Measurements from ENCODE around the gene SULT1C2. TPM values are rescaled to one million over a fixed set of nuclear protein-coding genes. Genes with fewer than 3 reads are reported as not detected.

SULT1C2 gene
- total and polyA plus RNA-seq, 2 of the 13 experiments (the other 11 are each of a cell fraction or from before 2014, with no cell fraction given): 4.0 to 6.2 TPM

DNA sequence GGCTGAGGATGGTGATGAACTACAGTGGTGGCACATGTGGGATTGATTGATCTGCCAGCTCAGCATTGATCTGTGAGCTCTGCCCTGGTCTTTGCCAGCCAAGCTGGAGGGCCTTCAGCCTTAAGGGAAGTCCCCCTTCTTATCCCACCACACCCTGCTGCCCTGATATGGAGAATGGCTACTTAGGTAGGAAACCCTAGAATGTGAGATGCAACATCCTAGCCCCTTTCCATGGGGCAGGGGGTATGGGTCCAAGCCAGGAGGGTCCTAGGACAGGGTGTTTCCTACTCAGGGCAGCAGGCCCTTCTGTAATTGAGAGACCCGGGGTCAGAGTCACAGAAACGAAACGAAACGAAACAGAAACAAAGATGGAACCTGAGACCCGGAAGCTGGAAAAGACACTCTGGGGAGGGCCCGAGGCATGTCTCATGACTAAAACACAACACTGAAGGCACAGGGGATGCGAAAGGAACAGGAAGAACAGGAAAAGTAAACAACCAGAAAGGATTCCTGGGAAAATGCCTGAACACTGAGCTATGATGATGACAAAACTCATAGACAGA is 16.9 kb upstream of the SULT1C2 start (continued):
- TF ChIP-seq, protein P1, sequence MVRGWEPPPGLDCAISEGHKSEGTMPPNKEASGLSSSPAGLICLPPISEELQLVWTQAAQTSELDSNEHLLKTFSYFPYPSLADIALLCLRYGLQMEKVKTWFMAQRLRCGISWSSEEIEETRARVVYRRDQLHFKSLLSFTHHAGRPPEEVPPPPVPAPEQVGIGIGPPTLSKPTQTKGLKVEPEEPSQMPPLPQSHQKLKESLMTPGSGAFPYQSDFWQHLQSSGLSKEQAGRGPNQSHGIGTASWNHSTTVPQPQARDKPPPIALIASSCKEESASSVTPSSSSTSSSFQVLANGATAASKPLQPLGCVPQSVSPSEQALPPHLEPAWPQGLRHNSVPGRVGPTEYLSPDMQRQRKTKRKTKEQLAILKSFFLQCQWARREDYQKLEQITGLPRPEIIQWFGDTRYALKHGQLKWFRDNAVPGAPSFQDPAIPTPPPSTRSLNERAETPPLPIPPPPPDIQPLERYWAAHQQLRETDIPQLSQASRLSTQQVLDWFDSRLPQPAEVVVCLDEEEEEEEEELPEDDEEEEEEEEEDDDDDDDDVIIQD (CRISPR knock-in tag; IDR thresholded peaks at IDR 0.05; ENCODE audit: low read depth): peak; percentile 75; the same call in 1 of the 2 replicates
- TF ChIP-seq, protein P2, sequence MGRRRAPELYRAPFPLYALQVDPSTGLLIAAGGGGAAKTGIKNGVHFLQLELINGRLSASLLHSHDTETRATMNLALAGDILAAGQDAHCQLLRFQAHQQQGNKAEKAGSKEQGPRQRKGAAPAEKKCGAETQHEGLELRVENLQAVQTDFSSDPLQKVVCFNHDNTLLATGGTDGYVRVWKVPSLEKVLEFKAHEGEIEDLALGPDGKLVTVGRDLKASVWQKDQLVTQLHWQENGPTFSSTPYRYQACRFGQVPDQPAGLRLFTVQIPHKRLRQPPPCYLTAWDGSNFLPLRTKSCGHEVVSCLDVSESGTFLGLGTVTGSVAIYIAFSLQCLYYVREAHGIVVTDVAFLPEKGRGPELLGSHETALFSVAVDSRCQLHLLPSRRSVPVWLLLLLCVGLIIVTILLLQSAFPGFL (CRISPR knock-in tag; IDR thresholded peaks at IDR 0.05): no peak
- no peak for TF ChIP-seq ZSCAN20 (CRISPR knock-in tag; IDR thresholded peaks at IDR 0.05; ENCODE audit: borderline replicate concordance)
- no peak for TF ChIP-seq U2AF2 (IDR thresholded peaks at IDR 0.05; ENCODE audit: low read depth, low read length)
- TF ChIP-seq JARID2 (CRISPR knock-in tag; IDR thresholded peaks at IDR 0.05; ENCODE audit: insufficient replicate concordance): no peak
- no peak for TF ChIP-seq HOXA3 (CRISPR knock-in tag; IDR thresholded peaks at IDR 0.05)
- TF ChIP-seq ZNF839 (CRISPR knock-in tag; IDR thresholded peaks at IDR 0.05; ENCODE audit: borderline replicate concordance): no peak
- no peak for TF ChIP-seq ZNF747 (CRISPR knock-in tag; IDR thresholded peaks at IDR 0.05; ENCODE audit: borderline replicate concordance)
- no peak for TF ChIP-seq NFRKB (IDR thresholded peaks at IDR 0.05)
- TF ChIP-seq YEATS4 (CRISPR knock-in tag; IDR thresholded peaks at IDR 0.05; ENCODE audit: borderline replicate concordance): no peak
- TF ChIP-seq, protein P3, sequence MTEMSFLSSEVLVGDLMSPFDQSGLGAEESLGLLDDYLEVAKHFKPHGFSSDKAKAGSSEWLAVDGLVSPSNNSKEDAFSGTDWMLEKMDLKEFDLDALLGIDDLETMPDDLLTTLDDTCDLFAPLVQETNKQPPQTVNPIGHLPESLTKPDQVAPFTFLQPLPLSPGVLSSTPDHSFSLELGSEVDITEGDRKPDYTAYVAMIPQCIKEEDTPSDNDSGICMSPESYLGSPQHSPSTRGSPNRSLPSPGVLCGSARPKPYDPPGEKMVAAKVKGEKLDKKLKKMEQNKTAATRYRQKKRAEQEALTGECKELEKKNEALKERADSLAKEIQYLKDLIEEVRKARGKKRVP (CRISPR knock-in tag; IDR thresholded peaks at IDR 0.05): peak in 1 of 2 experiments; percentile 31; a peak in 1 of 4 replicates
- TF ChIP-seq NCOR1 (IDR thresholded peaks at IDR 0.05; ENCODE audit: borderline replicate concordance, low read length): no peak
- TF ChIP-seq NFKBIZ (CRISPR knock-in tag; IDR thresholded peaks at IDR 0.05): no peak
- TF ChIP-seq ZEB1 (IDR thresholded peaks at IDR 0.05; ENCODE audit: insufficient replicate concordance, low read depth): no peak
- TF ChIP-seq ZNF768 (CRISPR knock-in tag; IDR thresholded peaks at IDR 0.05): no peak
- no peak for TF ChIP-seq SMAD1 (CRISPR knock-in tag; IDR thresholded peaks at IDR 0.05; ENCODE audit: borderline replicate concordance, low read depth)
- TF ChIP-seq ZNF337 (CRISPR knock-in tag; IDR thresholded peaks at IDR 0.05; ENCODE audit: borderline replicate concordance, low read depth): 0 out of 2 replicates have a peak, but pooled peaks have one; percentile 60
- TF ChIP-seq ZNF660 (CRISPR knock-in tag; IDR thresholded peaks at IDR 0.05; ENCODE audit: borderline replicate concordance, low read depth): no peak
- TF ChIP-seq ZNF550 (CRISPR knock-in tag; IDR thresholded peaks at IDR 0.05; ENCODE audit: borderline replicate concordance): no peak
- no peak for TF ChIP-seq ZNF317 (CRISPR knock-in tag; IDR thresholded peaks at IDR 0.05)
- TF ChIP-seq, protein P4, sequence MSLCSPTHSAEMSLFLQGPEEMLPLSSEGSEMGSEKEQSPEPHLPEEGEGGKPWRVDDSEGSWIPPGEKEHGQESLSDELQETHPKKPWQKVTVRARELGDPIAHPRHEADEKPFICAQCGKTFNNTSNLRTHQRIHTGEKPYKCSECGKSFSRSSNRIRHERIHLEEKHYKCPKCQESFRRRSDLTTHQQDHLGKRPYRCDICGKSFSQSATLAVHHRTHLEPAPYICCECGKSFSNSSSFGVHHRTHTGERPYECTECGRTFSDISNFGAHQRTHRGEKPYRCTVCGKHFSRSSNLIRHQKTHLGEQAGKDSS (CRISPR knock-in tag; IDR thresholded peaks at IDR 0.05; ENCODE audit: borderline replicate concordance, low read depth): no peak
- TF ChIP-seq ZNF761 (CRISPR knock-in tag; conservative IDR thresholded peaks at IDR 0.05): 0 out of 2 replicates have a peak, but pooled peaks have one; percentile 66
- TF ChIP-seq, protein P5, sequence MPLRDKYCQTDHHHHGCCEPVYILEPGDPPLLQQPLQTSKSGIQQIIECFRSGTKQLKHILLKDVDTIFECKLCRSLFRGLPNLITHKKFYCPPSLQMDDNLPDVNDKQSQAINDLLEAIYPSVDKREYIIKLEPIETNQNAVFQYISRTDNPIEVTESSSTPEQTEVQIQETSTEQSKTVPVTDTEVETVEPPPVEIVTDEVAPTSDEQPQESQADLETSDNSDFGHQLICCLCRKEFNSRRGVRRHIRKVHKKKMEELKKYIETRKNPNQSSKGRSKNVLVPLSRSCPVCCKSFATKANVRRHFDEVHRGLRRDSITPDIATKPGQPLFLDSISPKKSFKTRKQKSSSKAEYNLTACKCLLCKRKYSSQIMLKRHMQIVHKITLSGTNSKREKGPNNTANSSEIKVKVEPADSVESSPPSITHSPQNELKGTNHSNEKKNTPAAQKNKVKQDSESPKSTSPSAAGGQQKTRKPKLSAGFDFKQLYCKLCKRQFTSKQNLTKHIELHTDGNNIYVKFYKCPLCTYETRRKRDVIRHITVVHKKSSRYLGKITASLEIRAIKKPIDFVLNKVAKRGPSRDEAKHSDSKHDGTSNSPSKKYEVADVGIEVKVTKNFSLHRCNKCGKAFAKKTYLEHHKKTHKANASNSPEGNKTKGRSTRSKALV (CRISPR knock-in tag; IDR thresholded peaks at IDR 0.05): no peak
- TF ChIP-seq NFE2L2 (IDR thresholded peaks at IDR 0.05; ENCODE audit: low read length): no peak
- TF ChIP-seq RCOR2 (CRISPR knock-in tag; IDR thresholded peaks at IDR 0.05): peak; percentile 52; the same call in 1 of the 2 replicates
